HepG2 (cell line): ENCODE data around the gene HIPK2. TPM values are rescaled to one million over a fixed set of nuclear protein-coding genes. Genes with fewer than 3 reads are reported as not detected.

Experiments used
- ARNT ChIP-seq: fragments of 450-650 bp; IDR thresholded peaks from 2 replicates; pipeline ENCODE4 v1.6.1; 2017
- ATF2 ChIP-seq: sonication (generic); formaldehyde crosslinking; IDR thresholded peaks from 2 replicates; pipeline ENCODE4 v1.4.0; 2020; ENCODE audit warnings: missing genetic modification reagents
- CEBPB ChIP-seq: IDR thresholded peaks from 2 replicates; pipeline ENCODE4 v1.6.1; 2011; ENCODE audit warnings: low read depth, low read length, improper control_type of control experiment, borderline replicate concordance
- CREB1 ChIP-seq, 2 experiments: fragments of 450-650 bp in 1 of 2; IDR thresholded peaks; 2 replicates each; pipeline ENCODE4 v1.6.1; 2016 to 2017; ENCODE audit warnings: control low read depth in 1 of 2, mild to moderate bottlenecking in 1 of 2, missing compliant biosample characterization in 1 of 2, missing genetic modification characterization in 1 of 2
- GMEB2 ChIP-seq: IDR thresholded peaks from 2 replicates; pipeline ENCODE4 v1.6.1; 2016; ENCODE audit warnings: missing biosample characterization, missing genetic modification reagents, low read depth
- NCOA5 ChIP-seq: sonication (generic); formaldehyde crosslinking; IDR thresholded peaks from 2 replicates; pipeline ENCODE4 v1.4.0; 2020; ENCODE audit warnings: missing genetic modification reagents
- NR2F6 ChIP-seq, 2 experiments: IDR thresholded peaks; 2 replicates each; pipeline ENCODE4 v1.6.1; 2016; ENCODE audit warnings: antibody characterized with exemption in 1 of 2, mild to moderate bottlenecking in 1 of 2
- PHF8 ChIP-seq: sonication (generic); formaldehyde crosslinking; IDR thresholded peaks from 2 replicates; pipeline ENCODE4 v1.5.0; 2020; ENCODE audit warnings: missing genetic modification reagents
- RELA ChIP-seq: sonication (generic); formaldehyde crosslinking; IDR thresholded peaks from 2 replicates; pipeline ENCODE4 v1.4.0; 2020; ENCODE audit warnings: missing genetic modification reagents
- USF2 ChIP-seq, 2 experiments: sonication (generic) in 1 of 2; formaldehyde crosslinking in 1 of 2; IDR thresholded peaks; 2 replicates each; pipeline versions ENCODE4 v1.5.1 to v1.6.1; 2011 to 2020; ENCODE audit warnings: borderline replicate concordance in 1 of 2, low read depth in 1 of 2, low read length in 1 of 2, mild to moderate bottlenecking in 1 of 2, missing genetic modification reagents in 1 of 2, moderate library complexity in 1 of 2
- ZNF317 ChIP-seq: sonication (generic); formaldehyde crosslinking; IDR thresholded peaks from 2 replicates; pipeline ENCODE4 v1.5.0; 2020; ENCODE audit warnings: mild to moderate bottlenecking, missing genetic modification reagents
- ZNF609 ChIP-seq: sonication (generic); formaldehyde crosslinking; IDR thresholded peaks from 2 replicates; pipeline ENCODE4 v1.4.0; 2020; ENCODE audit warnings: mild to moderate bottlenecking, missing genetic modification reagents, borderline replicate concordance
- ZNF737 ChIP-seq: sonication (generic); formaldehyde crosslinking; IDR thresholded peaks from 2 replicates; pipeline ENCODE4 v1.5.0; 2020; ENCODE audit warnings: missing genetic modification reagents, mild to moderate bottlenecking, borderline replicate concordance
- polyA plus RNA-seq, 8 experiments: library from polyadenylated mRNA; depleted of rRNA in 3 of 8; stranded (reverse) in 7 of 8; unstranded in 1 of 8; fragments of >200 nt; fragmentation: Illumina TruSeq in 4 of 8; extraction: Trizol in 4 of 8; gene quantifications; 2 replicates each; pipeline versions ENCODE4 v1.2.1 to v1.2.3, GENCODE V29; 2011 to 2016; ENCODE audit warnings: low read depth in 4 of 8, missing spikeins in 1 of 8, mixed read lengths in 1 of 8; ENCODE audit not compliant: insufficient read depth in 1 of 8
- total RNA-seq, 5 experiments: library from RNA; depleted of rRNA; stranded (reverse); fragments of >200 nt; fragmentation: Illumina TruSeq; extraction: Trizol; gene quantifications; 2 replicates each; pipeline ENCODE4 v1.2.3, GENCODE V29; 2016; ENCODE audit warnings: low read depth in 1 of 5
- TF ChIP-seq, protein P1 (sequence below): sonication (generic); formaldehyde crosslinking; IDR thresholded peaks from 2 replicates; pipeline ENCODE4 v1.4.0; 2020; ENCODE audit warnings: missing genetic modification reagents

HIPK2 gene
- total and polyA plus RNA-seq, 2 of the 13 experiments (the other 11 are each of a cell fraction or from before 2014, with no cell fraction given), result 14.4 to 20.2 TPM

GRCh38 chr7:139658908-139659675 is 118.7 kb downstream of the HIPK2 start (continued):
- TF ChIP-seq ZNF609 (CRISPR knock-in tag) (no peak), GMEB2 (no peak), PHF8 (CRISPR knock-in tag) (no peak), CEBPB (no peak), USF2 (IDR thresholded peaks at IDR 0.05; ENCODE audit: low read depth, low read length) (no peak), USF2 (CRISPR knock-in tag; IDR thresholded peaks at IDR 0.05; ENCODE audit: borderline replicate concordance) (no peak), ARNT (no peak), ZNF737 (CRISPR knock-in tag) (no peak), ZNF317 (CRISPR knock-in tag) (no peak), NCOA5 (no peak), ATF2 (no peak), CREB1 (IDR thresholded peaks at IDR 0.05) (no peak), CREB1 (CRISPR knock-in tag; IDR thresholded peaks at IDR 0.05) (peak; percentile 48; the same call in 1 of the 2 replicates), NR2F6 (IDR thresholded peaks at IDR 0.05) (no peak), NR2F6 (CRISPR knock-in tag; IDR thresholded peaks at IDR 0.05) (peak; percentile 44; the same call in 1 of the 2 replicates), RELA (CRISPR knock-in tag) (no peak)
- TF ChIP-seq, protein P1, sequence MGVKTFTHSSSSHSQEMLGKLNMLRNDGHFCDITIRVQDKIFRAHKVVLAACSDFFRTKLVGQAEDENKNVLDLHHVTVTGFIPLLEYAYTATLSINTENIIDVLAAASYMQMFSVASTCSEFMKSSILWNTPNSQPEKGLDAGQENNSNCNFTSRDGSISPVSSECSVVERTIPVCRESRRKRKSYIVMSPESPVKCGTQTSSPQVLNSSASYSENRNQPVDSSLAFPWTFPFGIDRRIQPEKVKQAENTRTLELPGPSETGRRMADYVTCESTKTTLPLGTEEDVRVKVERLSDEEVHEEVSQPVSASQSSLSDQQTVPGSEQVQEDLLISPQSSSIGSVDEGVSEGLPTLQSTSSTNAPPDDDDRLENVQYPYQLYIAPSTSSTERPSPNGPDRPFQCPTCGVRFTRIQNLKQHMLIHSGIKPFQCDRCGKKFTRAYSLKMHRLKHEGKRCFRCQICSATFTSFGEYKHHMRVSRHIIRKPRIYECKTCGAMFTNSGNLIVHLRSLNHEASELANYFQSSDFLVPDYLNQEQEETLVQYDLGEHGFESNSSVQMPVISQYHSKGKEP (CRISPR knock-in tag), result no peak
